ENCODE data around the gene KHSRP. TPM values are rescaled to one million over a fixed set of nuclear protein-coding genes. Genes with fewer than 3 reads are reported as not detected.

KHSRP gene
- total RNA-seq, 1 experiment from 2014 or later, result 373 TPM

- Histone ChIP-seq H3K4me3 (ENCODE audit: low read length) (no peak overlapping the region), H3K4me2 (ENCODE audit: low read length) (no peak overlapping the region), H2AFZ (ENCODE audit: low read length) (no peak overlapping the region), H3K4me1 (ENCODE audit: insufficient read depth, low read length) (peaks cover 5% of the 10 kb centered on the region), H3K9me3 (ENCODE audit: low read length) (no peaks in the 10 kb centered on the region), H4K20me1 (ENCODE audit: low read length) (no peaks in the 10 kb centered on the region), H3K27ac (ENCODE audit: low read length) (no peak overlapping the region), H3K9me2 (replicated peaks; ENCODE audit: low read length) (no peaks in the 10 kb centered on the region), H3K36me3 (ENCODE audit: low read depth, low read length) (peaks cover 28% of the 10 kb centered on the region), H3F3A (ENCODE audit: low read length, unreplicated experiment) (no peaks in the 10 kb centered on the region), H3K79me2 (ENCODE audit: low read length) (no peaks in the 10 kb centered on the region), H3K27me3 (ENCODE audit: low read length) (no peaks in the 10 kb centered on the region), H3K9ac (ENCODE audit: low read length) (no peak overlapping the region)
- ATAC-seq, result no peak
- no peak for DNase-seq
- no TSS peak for BruUV-seq (replicated peaks)
- CTCF ChIA-PET, result no interaction called here
- intact Hi-C loops (cut with micrococcal nuclease), result no loop called here
- TF ChIP-seq EZH2phosphoT487 (IDR thresholded peaks at IDR 0.05; ENCODE audit: borderline replicate concordance, low read length) (no peak), EZH2 (IDR thresholded peaks at IDR 0.05; ENCODE audit: low read length, unreplicated experiment) (no peak)
- TF ChIP-seq, protein P1, sequence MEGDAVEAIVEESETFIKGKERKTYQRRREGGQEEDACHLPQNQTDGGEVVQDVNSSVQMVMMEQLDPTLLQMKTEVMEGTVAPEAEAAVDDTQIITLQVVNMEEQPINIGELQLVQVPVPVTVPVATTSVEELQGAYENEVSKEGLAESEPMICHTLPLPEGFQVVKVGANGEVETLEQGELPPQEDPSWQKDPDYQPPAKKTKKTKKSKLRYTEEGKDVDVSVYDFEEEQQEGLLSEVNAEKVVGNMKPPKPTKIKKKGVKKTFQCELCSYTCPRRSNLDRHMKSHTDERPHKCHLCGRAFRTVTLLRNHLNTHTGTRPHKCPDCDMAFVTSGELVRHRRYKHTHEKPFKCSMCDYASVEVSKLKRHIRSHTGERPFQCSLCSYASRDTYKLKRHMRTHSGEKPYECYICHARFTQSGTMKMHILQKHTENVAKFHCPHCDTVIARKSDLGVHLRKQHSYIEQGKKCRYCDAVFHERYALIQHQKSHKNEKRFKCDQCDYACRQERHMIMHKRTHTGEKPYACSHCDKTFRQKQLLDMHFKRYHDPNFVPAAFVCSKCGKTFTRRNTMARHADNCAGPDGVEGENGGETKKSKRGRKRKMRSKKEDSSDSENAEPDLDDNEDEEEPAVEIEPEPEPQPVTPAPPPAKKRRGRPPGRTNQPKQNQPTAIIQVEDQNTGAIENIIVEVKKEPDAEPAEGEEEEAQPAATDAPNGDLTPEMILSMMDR (conservative IDR thresholded peaks at IDR 0.05; ENCODE audit: low read depth, low read length), result no peak
- POLR2A ChIA-PET (ENCODE audit: unreplicated experiment), result interaction anchor here (0.7 kb wide), 1 partner anchor 205 kb away, joined by 19 read pairs; no protein-coding TSS in a partner anchor
Observed at GRCh38 chr19:6378041-6378440, 46.6 kb downstream of the KHSRP start.

- no peak overlapping the region for H3K9ac ChIP-seq (ENCODE audit: low read length)
- H3K79me2 ChIP-seq (ENCODE audit: low read length), result no peaks in the 10 kb centered on the region
- no peaks in the 10 kb centered on the region for H3K9me2 ChIP-seq (replicated peaks; ENCODE audit: low read length)
- H3K4me1 ChIP-seq (ENCODE audit: insufficient read depth, low read length), result peaks cover 9% of the 10 kb centered on the region
- no peaks in the 10 kb centered on the region for H3K9me3 ChIP-seq (ENCODE audit: low read length)
- H3F3A ChIP-seq (ENCODE audit: low read length, unreplicated experiment), result no peaks in the 10 kb centered on the region
- H3K27ac ChIP-seq (ENCODE audit: low read length), result no peak overlapping the region
- H4K20me1 ChIP-seq (ENCODE audit: low read length), result no peaks in the 10 kb centered on the region
- intact Hi-C loops (cut with micrococcal nuclease), result no loop called here
- H3K4me3 ChIP-seq (ENCODE audit: low read length), result no peak overlapping the region
- peaks cover 23% of the 10 kb centered on the region for H3K36me3 ChIP-seq (ENCODE audit: low read depth, low read length)
- POLR2A ChIA-PET (ENCODE audit: unreplicated experiment), result no interaction called here
- no peaks in the 10 kb centered on the region for H3K27me3 ChIP-seq (ENCODE audit: low read length)
- BruUV-seq (replicated peaks), result no TSS peak
- TF ChIP-seq EZH2 (IDR thresholded peaks at IDR 0.05; ENCODE audit: low read length, unreplicated experiment) (no peak), EZH2phosphoT487 (IDR thresholded peaks at IDR 0.05; ENCODE audit: borderline replicate concordance, low read length) (no peak)
- TF ChIP-seq, protein P1 (conservative IDR thresholded peaks at IDR 0.05; ENCODE audit: low read depth, low read length), result no peak
- DNase-seq (no peak), ATAC-seq (no peak)
- CTCF ChIA-PET, result no interaction called here
- no peak overlapping the region for H3K4me2 ChIP-seq (ENCODE audit: low read length)
- H2AFZ ChIP-seq (ENCODE audit: low read length), result no peak overlapping the region
Observed at GRCh38 chr19:6376512-6377190, 48.0 kb downstream of the KHSRP start.

DNA sequence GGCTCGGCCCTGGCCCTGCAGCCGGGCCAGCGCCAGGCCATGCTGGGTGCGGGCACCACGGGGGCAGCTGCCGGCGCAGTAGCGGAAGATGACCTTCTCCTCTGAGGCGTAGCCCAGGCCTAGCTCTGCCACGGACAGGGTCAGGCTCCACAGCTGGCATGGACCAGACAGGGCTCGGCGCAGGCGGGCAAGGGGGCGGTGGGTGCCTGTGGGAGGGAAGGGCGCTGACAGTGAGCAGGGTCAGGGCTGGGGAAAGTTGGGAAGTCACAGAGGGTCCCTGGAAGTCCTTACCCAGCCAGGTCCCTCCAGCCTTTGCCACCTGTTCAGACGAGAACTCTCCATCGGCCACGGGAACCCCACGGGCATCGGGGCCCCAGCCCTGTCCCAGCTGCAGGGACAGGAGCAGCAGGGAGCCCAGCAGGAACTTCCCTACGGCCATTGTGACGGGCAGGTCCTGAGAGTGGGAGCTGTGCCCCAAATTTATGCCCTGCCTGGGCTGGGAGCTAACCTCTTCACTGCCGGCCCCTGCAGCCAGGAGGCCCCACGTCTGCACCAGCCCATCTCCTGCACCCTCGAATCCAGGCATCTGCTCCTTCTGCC, 49.1 kb downstream of the KHSRP start, which contains the start of gene PSPN:
Gene PSPN (minus strand): TSS at position 523 of the 600 bp plus-strand sequence. CDS start 84 bp downstream, at position 439.
- H3K4me2 ChIP-seq (ENCODE audit: low read length), result no peak within 1 kb of the TSS
- H3K9ac ChIP-seq (ENCODE audit: low read length), result no peak within 1 kb of the TSS
- no peak within 1 kb of the TSS for H3K4me3 ChIP-seq (ENCODE audit: low read length)
- H3K27me3 ChIP-seq (ENCODE audit: low read length), result no peaks in the 10 kb centered on the region
- H3K36me3 ChIP-seq (ENCODE audit: low read depth, low read length), result peaks cover 14% of the 10 kb centered on the region
- ATAC-seq (no peak), DNase-seq (no peak)
- POLR2A ChIA-PET (ENCODE audit: unreplicated experiment), result no interaction called here
- H3K27ac ChIP-seq (ENCODE audit: low read length), result no peak within 1 kb of the TSS
- BruUV-seq (replicated peaks), result no TSS peak
- H3F3A ChIP-seq (ENCODE audit: low read length, unreplicated experiment), result no peaks in the 10 kb centered on the region
- peaks cover 9% of the 10 kb centered on the region for H3K4me1 ChIP-seq (ENCODE audit: insufficient read depth, low read length)
- H2AFZ ChIP-seq (ENCODE audit: low read length), result no peak within 1 kb of the TSS
- no peaks in the 10 kb centered on the region for H3K9me2 ChIP-seq (replicated peaks; ENCODE audit: low read length)
- CTCF ChIA-PET, result no interaction called here
- H4K20me1 ChIP-seq (ENCODE audit: low read length), result no peaks in the 10 kb centered on the region
- intact Hi-C loops (cut with micrococcal nuclease), result no loop called here
- H3K79me2 ChIP-seq (ENCODE audit: low read length), result no peaks in the 10 kb centered on the region
- TF ChIP-seq, protein P1 (conservative IDR thresholded peaks at IDR 0.05; ENCODE audit: low read depth, low read length), result no peak
- no peak for TF ChIP-seq EZH2phosphoT487 (IDR thresholded peaks at IDR 0.05; ENCODE audit: borderline replicate concordance, low read length)
- TF ChIP-seq EZH2 (IDR thresholded peaks at IDR 0.05; ENCODE audit: low read length, unreplicated experiment), result no peak
- H3K9me3 ChIP-seq (ENCODE audit: low read length), result no peaks in the 10 kb centered on the region
